Measurements from ENCODE around the gene ELP4.
"Not testable (repeated sequence)": the region's sequence is repeated elsewhere in the genome, so short reads cannot be mapped to it uniquely, and the experiment has no call there.

ELP4 gene

DNA sequence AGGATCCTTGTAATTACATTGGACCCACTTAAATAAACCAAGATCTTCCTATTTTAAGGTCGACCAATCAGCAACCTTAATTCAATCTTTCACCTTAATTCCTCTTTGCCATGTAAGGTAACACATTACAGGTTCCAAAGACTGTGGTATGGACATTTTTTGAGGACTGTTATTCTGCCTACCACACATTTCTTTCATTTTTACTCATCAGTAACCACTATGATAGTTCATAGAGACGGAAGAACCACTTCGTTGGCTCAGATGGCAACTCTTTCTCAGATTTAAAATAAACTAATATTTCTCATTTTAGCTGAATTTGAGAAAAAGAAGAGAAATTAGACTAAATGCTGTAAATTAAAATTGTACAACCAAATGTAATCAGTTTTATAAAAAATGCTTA is 205.3 kb downstream of the ELP4 start:
- Histone ChIP-seq H3K4me3 (no peak overlapping the region), H3K9me3 (ENCODE audit: low read depth, low read length) (no peaks in the 10 kb centered on the region), H3K27ac (no peak overlapping the region), H3K9ac (ENCODE audit: insufficient read length) (no peak overlapping the region), H3K36me3 (ENCODE audit: insufficient read depth, low read length) (no peaks in the 10 kb centered on the region)
- DNase-seq (ENCODE audit: low read depth, low spot score) = no peak
- TF ChIP-seq POLR2AphosphoS5 (IDR thresholded peaks at IDR 0.05; ENCODE audit: borderline replicate concordance, low read depth, low read length) (no peak), FOXP2 (optimal IDR thresholded peaks at IDR 0.05; ENCODE audit: control extremely low read depth, extremely low read length, insufficient read depth) (no peak), EZH2 (IDR thresholded peaks at IDR 0.05) (no peak)

DNA sequence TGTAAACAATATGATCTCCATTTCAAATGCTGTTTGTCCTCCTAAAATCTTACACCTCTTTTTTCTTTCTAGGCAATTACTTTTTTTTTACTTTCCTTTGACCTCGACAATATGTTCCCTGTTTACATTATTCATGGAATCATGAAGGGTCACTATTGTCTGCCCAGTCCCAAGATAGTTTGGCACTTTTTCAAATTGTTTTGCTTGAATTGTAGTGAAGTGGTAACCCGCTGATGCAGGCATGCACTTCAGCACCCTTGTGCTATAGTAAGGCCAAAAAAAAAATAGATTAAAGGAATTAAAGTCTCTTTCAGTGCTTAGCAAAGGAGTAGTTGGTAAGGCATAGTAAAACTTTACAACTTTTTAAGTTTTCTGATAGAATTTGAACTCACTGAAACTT is 210.7 kb downstream of the ELP4 start:
- no peak for DNase-seq (ENCODE audit: low read depth, low spot score)
- Histone ChIP-seq H3K27ac (no peak overlapping the region), H3K9ac (ENCODE audit: insufficient read length) (no peak overlapping the region), H3K9me3 (ENCODE audit: low read depth, low read length) (no peaks in the 10 kb centered on the region), H3K4me3 (no peak overlapping the region), H3K36me3 (ENCODE audit: insufficient read depth, low read length) (no peaks in the 10 kb centered on the region)
- TF ChIP-seq FOXP2 (optimal IDR thresholded peaks at IDR 0.05; ENCODE audit: control extremely low read depth, extremely low read length, insufficient read depth) = no peak
- no peak for TF ChIP-seq POLR2AphosphoS5 (IDR thresholded peaks at IDR 0.05; ENCODE audit: borderline replicate concordance, low read depth, low read length)
- no peak for TF ChIP-seq EZH2 (IDR thresholded peaks at IDR 0.05)

DNA sequence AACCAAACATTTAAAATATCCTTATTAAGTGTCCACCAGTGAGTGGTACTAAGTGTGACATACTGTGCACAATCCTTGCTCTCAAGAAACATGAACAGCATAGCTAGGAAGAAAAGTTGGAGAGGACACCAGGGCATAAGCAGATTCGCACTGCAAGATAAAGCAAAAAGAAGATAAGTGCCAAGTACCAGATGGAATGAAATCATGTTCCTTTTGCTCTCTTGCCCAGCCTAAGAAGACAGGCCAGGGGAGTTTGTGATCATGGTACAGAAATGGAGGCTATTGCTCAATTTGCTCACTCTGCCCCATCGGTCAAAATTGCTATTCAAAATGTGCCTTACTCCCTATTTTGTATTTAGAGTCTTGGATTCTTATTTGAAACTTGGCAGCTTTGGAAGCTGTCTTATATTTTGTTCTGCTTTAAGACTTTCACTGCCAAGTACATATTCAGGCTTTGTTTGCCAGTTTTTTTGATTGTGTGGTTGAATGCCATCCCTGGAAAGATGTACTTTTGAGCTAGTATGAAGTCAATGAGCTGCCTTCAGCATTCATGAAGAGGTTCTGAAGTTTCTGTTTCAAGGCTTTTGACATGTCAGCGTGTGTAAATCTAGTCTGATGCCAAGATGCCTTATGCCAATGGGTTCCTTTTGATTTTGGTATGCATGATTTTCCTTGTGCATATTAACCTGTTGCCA is 211.3 kb downstream of the ELP4 start:
- no peak overlapping the region for H3K9ac ChIP-seq (ENCODE audit: insufficient read length)
- TF ChIP-seq FOXP2 (optimal IDR thresholded peaks at IDR 0.05; ENCODE audit: control extremely low read depth, extremely low read length, insufficient read depth) (no peak), POLR2AphosphoS5 (IDR thresholded peaks at IDR 0.05; ENCODE audit: borderline replicate concordance, low read depth, low read length) (no peak), EZH2 (IDR thresholded peaks at IDR 0.05) (no peak)
- H3K27ac ChIP-seq = no peak overlapping the region
- H3K36me3 ChIP-seq (ENCODE audit: insufficient read depth, low read length) = no peaks in the 10 kb centered on the region
- no peak for DNase-seq (ENCODE audit: low read depth, low spot score)
- no peaks in the 10 kb centered on the region for H3K9me3 ChIP-seq (ENCODE audit: low read depth, low read length)
- no peak overlapping the region for H3K4me3 ChIP-seq

DNA sequence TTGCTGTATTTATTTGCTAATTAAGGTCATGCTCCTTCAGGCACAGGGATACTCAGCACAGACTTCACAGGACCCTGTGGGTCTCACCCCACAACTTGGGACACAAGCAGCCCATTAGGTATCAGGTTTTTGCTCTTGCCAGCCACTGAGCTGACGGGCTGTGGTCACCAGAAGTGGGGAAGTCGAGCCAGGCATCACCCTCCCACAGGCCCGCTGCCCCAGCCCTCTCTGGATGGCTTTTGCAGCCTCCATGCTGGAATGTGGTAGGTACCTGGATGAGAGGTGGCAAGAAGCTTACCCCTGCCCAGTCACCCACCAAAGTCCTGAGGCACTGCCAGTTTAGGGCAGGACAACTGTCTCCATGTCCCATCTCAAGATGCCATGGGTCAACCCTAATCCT is 213.2 kb downstream of the ELP4 start:
- H3K27ac ChIP-seq = no peak overlapping the region
- no peak overlapping the region for H3K9ac ChIP-seq (ENCODE audit: insufficient read length)
- H3K36me3 ChIP-seq (ENCODE audit: insufficient read depth, low read length) = no peaks in the 10 kb centered on the region
- H3K4me3 ChIP-seq = no peak overlapping the region
- no peak for TF ChIP-seq FOXP2 (optimal IDR thresholded peaks at IDR 0.05; ENCODE audit: control extremely low read depth, extremely low read length, insufficient read depth)
- TF ChIP-seq EZH2 (IDR thresholded peaks at IDR 0.05) = no peak
- TF ChIP-seq POLR2AphosphoS5 (IDR thresholded peaks at IDR 0.05; ENCODE audit: borderline replicate concordance, low read depth, low read length) = no peak
- no peak for DNase-seq (ENCODE audit: low read depth, low spot score)
- no peaks in the 10 kb centered on the region for H3K9me3 ChIP-seq (ENCODE audit: low read depth, low read length)

DNA sequence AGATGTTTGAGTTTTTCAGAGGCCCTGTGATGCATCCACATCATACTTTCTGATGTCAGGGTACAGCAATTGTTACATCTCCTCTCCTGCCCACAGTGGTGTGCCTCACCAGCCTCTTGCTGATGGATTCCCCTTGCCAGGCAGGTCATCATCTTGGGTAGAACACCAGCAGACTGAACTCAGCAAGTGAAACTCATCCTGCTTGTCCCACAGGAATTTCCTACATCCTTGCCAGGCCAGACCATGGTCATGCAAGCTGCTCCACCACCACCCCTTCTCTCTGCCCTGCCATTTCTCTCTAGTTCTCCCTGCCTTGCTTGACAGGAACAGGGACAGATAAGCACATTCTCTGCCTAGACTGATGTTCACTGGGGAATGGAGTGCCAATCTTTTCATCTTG is 215.6 kb downstream of the ELP4 start:
- H3K4me3 ChIP-seq = no peak overlapping the region

DNA sequence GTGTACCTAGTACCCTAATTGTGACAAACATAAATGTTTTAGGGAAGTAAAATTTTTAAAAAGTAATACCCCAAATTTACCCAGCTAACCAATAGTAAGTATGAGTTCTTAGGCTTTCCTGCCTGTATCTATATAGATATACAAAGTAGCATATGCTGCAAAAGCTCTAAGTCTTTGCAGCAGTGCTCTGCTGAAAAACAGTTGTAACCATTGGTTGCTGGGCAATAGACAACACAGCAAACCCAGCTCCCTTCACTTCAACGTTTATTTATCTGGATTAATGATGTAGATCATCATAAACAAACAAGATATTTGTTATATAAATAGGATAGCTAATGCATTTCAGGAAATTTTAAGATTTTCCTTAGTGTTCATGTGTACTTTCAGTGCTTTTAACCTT is 218.9 kb downstream of the ELP4 start:
- H3K27ac ChIP-seq = no peak overlapping the region
- no peaks in the 10 kb centered on the region for H3K9me3 ChIP-seq (ENCODE audit: low read depth, low read length)
- no peak overlapping the region for H3K4me3 ChIP-seq
- no peak overlapping the region for H3K9ac ChIP-seq (ENCODE audit: insufficient read length)
- no peak for DNase-seq (ENCODE audit: low read depth, low spot score)
- TF ChIP-seq FOXP2 (optimal IDR thresholded peaks at IDR 0.05; ENCODE audit: control extremely low read depth, extremely low read length, insufficient read depth) (no peak), EZH2 (IDR thresholded peaks at IDR 0.05) (no peak), POLR2AphosphoS5 (IDR thresholded peaks at IDR 0.05; ENCODE audit: borderline replicate concordance, low read depth, low read length) (no peak)
- H3K36me3 ChIP-seq (ENCODE audit: insufficient read depth, low read length) = no peaks in the 10 kb centered on the region

More for the DNA sequence above, 215.6 kb downstream of the ELP4 start:
- TF ChIP-seq FOXP2 (optimal IDR thresholded peaks at IDR 0.05; ENCODE audit: control extremely low read depth, extremely low read length, insufficient read depth) (no peak), POLR2AphosphoS5 (IDR thresholded peaks at IDR 0.05; ENCODE audit: borderline replicate concordance, low read depth, low read length) (no peak), EZH2 (IDR thresholded peaks at IDR 0.05) (no peak)
- Histone ChIP-seq H3K9me3 (ENCODE audit: low read depth, low read length) (no peaks in the 10 kb centered on the region), H3K27ac (no peak overlapping the region), H3K36me3 (ENCODE audit: insufficient read depth, low read length) (no peaks in the 10 kb centered on the region), H3K9ac (ENCODE audit: insufficient read length) (no peak overlapping the region)
- no peak for DNase-seq (ENCODE audit: low read depth, low spot score)

DNA sequence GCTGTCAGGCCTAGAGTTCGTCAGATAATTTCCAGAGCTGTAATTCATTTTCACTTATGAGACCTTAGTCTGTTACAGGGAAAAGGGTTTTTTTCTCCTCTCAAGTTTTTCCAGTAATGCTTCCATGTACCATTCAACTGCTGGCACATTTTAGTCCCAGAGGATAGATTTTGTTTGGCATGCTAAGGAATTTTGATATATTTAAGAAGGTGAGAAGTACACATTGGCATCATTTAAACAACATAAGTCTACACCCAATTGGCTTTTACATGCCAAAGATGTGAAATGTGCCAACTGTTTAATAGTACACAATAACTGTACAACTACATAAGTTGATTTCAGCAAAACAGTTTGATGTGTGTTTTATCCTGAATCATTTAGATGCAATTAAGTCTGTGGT is 230.6 kb downstream of the ELP4 start:
- TF ChIP-seq POLR2AphosphoS5 (IDR thresholded peaks at IDR 0.05; ENCODE audit: borderline replicate concordance, low read depth, low read length) (no peak), FOXP2 (optimal IDR thresholded peaks at IDR 0.05; ENCODE audit: control extremely low read depth, extremely low read length, insufficient read depth) (no peak), EZH2 (IDR thresholded peaks at IDR 0.05) (no peak)
- Histone ChIP-seq H3K9me3 (ENCODE audit: low read depth, low read length) (no peaks in the 10 kb centered on the region), H3K27ac (no peak overlapping the region), H3K36me3 (ENCODE audit: insufficient read depth, low read length) (no peaks in the 10 kb centered on the region), H3K9ac (ENCODE audit: insufficient read length) (no peak overlapping the region), H3K4me3 (no peak overlapping the region)
- DNase-seq (ENCODE audit: low read depth, low spot score) = no peak

DNA sequence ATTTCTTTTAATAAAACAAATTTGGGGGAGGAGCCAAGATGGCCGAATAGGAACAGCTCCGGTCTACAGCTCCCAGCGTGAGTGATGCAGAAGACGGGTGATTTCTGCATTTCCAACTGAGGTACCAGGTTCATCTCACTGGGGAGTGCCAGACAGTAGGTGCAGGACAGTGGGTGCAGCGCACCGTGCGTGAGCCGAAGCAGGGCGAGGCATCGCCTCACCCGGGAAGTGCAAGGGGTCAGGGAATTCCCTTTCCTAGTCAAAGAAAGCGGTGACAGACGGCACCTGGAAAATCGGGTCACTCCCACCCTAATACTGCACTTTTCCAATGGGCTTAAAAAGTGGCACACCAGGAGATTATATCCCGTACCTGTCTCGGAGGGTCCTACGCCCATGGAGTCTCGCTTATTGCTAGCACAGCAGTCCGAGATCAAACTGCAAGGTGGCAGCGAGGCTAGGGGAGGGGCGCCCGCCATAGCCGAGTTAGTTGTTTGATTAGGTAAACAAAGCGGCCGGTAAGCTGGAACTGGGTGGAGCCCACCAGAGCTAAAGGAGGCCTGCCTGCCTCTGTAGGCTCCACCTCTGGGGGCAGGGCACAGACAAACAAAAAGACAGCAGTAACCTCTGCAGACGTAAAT is 231.3 kb downstream of the ELP4 start:
- not testable (repeated sequence) for H3K4me3 ChIP-seq; H3K36me3 ChIP-seq (ENCODE audit: insufficient read depth, low read length); H3K9ac ChIP-seq (ENCODE audit: insufficient read length); H3K9me3 ChIP-seq (ENCODE audit: low read depth, low read length); DNase-seq (ENCODE audit: low read depth, low spot score); H3K27ac ChIP-seq

DNA sequence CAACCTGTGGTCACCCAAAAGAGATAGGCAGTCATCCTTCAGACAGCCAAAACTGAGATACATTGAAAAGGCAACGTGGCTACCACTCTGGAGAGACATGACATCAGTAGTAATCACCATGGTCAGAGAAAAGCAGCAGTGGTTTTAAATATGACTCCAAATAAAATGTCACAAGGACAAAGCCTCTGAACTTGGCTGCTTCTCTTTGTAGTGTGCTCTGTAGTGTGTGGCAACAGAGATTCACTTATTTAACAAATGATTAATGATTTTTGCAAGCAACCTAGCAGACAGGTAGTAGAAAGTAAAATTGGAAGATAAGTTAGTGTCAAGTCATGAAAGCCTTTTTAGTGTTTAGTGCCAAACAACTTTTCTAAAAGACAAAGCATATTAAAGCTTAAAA is 238.0 kb downstream of the ELP4 start:
- no peaks in the 10 kb centered on the region for H3K36me3 ChIP-seq (ENCODE audit: insufficient read depth, low read length)
- no peak overlapping the region for H3K27ac ChIP-seq
- no peak for DNase-seq (ENCODE audit: low read depth, low spot score)
- no peak for TF ChIP-seq EZH2 (IDR thresholded peaks at IDR 0.05)
- no peak for TF ChIP-seq FOXP2 (optimal IDR thresholded peaks at IDR 0.05; ENCODE audit: control extremely low read depth, extremely low read length, insufficient read depth)
- no peak for TF ChIP-seq POLR2AphosphoS5 (IDR thresholded peaks at IDR 0.05; ENCODE audit: borderline replicate concordance, low read depth, low read length)
- H3K9me3 ChIP-seq (ENCODE audit: low read depth, low read length) = no peaks in the 10 kb centered on the region
- H3K9ac ChIP-seq (ENCODE audit: insufficient read length) = no peak overlapping the region
- no peak overlapping the region for H3K4me3 ChIP-seq
